Keratinocyte (primary cell): ENCODE data around the gene FXYD6. TPM values are rescaled to one million over a fixed set of nuclear protein-coding genes. Genes with fewer than 3 reads are reported as not detected.
A peak's percentile ranks its signal among the peaks of the same experiment; 100 is the strongest.

ENCODE experiments used
- DNase-seq: peaks from one replicate; pipeline ENCODE4 v3.0.0-alpha.2; 2011; ENCODE audit warnings: low read depth, missing footprints, low spot score
- FAIRE-seq: peaks from 2 replicates; lab custom pipeline; 2011; peaks lifted over from hg19 to GRCh38; lab: Jason Lieb, UNC
- H2AFZ ChIP-seq: 2 replicates; pipeline ENCODE4 v1.6.0; 2012; ENCODE audit warnings: low read length, control low read depth, inconsistent platforms; ENCODE audit not compliant: control insufficient read depth
- H3K27ac ChIP-seq: 2 replicates; pipeline ENCODE4 v1.5.1; 2011; ENCODE audit warnings: low read length; ENCODE audit not compliant: control insufficient read depth, insufficient read depth
- H3K27me3 ChIP-seq: 3 replicates; pipeline ENCODE4 v1.6.0; 2011; ENCODE audit warnings: low read length; ENCODE audit not compliant: control insufficient read depth, insufficient read depth; ENCODE audit errors: extremely low read depth
- H3K36me3 ChIP-seq, 2 experiments: 2 replicates in 1 of 2; 3 replicates in 1 of 2; pipeline ENCODE4 v1.5.1; 2011; ENCODE audit warnings: low read length in 2 of 2, mild to moderate bottlenecking in 1 of 2; ENCODE audit not compliant: control insufficient read depth in 2 of 2, insufficient read depth in 2 of 2; ENCODE audit errors: extremely low read depth in 1 of 2
- H3K4me1 ChIP-seq: 3 replicates; pipeline ENCODE4 v1.5.1; 2011; ENCODE audit warnings: low read length; ENCODE audit not compliant: control insufficient read depth, insufficient read depth; ENCODE audit errors: extremely low read depth
- H3K4me2 ChIP-seq: 3 replicates; pipeline ENCODE4 v1.6.0; 2011; ENCODE audit warnings: low read depth, low read length; ENCODE audit not compliant: control insufficient read depth, insufficient read depth; ENCODE audit errors: extremely low read depth
- H3K4me3 ChIP-seq, 3 experiments: fragments of 200-600 bp in 1 of 3; sonication (generic) in 1 of 3; 2 replicates in 2 of 3; 3 replicates in 1 of 3; pipeline ENCODE4 v1.5.1; 2011 to 2016; ENCODE audit warnings: low read length in 3 of 3, mild to moderate bottlenecking in 3 of 3, control low read depth in 2 of 3, inconsistent platforms in 1 of 3, low read depth in 1 of 3, mixed read lengths in 1 of 3, mixed run types in 1 of 3, moderate library complexity in 1 of 3; ENCODE audit not compliant: control insufficient read depth in 2 of 3, insufficient read depth in 2 of 3; ENCODE audit errors: extremely low read depth in 1 of 3
- H3K79me2 ChIP-seq: 2 replicates; pipeline ENCODE4 v1.6.0; 2012; ENCODE audit warnings: low read length; ENCODE audit not compliant: control insufficient read depth, insufficient read depth
- H3K9ac ChIP-seq: 3 replicates; pipeline ENCODE4 v1.6.0; 2011; ENCODE audit warnings: low read length; ENCODE audit not compliant: control insufficient read depth, insufficient read depth; ENCODE audit errors: extremely low read depth
- H3K9me1 ChIP-seq: 3 replicates; pipeline ENCODE4 v1.6.0; 2011; ENCODE audit warnings: low read length; ENCODE audit not compliant: control insufficient read depth, insufficient read depth; ENCODE audit errors: extremely low read depth
- H3K9me3 ChIP-seq: 2 replicates; pipeline ENCODE4 v1.5.1; 2012; ENCODE audit warnings: low read depth, low read length; ENCODE audit not compliant: control insufficient read depth
- H4K20me1 ChIP-seq: 3 replicates; pipeline ENCODE4 v1.6.0; 2011; ENCODE audit warnings: low read length; ENCODE audit not compliant: control insufficient read depth, insufficient read depth; ENCODE audit errors: extremely low read depth
- CTCF ChIP-seq, 3 experiments: IDR thresholded peaks in 1 of 3; conservative IDR thresholded peaks in 1 of 3; optimal IDR thresholded peaks in 1 of 3; 2 replicates in 2 of 3; 3 replicates in 1 of 3; pipeline versions ENCODE3 to v1.5.1; 2011; ENCODE audit warnings: low read length in 3 of 3, mild to moderate bottlenecking in 3 of 3, moderate library complexity in 2 of 3, control low read depth in 1 of 3, inconsistent platforms in 1 of 3; ENCODE audit not compliant: insufficient read depth in 2 of 3; ENCODE audit errors: extremely low read depth in 1 of 3
- EZH2 ChIP-seq: IDR thresholded peaks from one replicate; pipeline ENCODE4 v1.6.1; 2012; ENCODE audit warnings: inconsistent platforms, mild to moderate bottlenecking, low read length, moderate library complexity
- dilution Hi-C: fragments of 300-500 bp; cut with MboI; formaldehyde crosslinking; loops from one replicate; pipeline ENCODE4 v1.7.0; 2020; ENCODE audit warnings: low sequenced_read_pairs; ENCODE audit not compliant: extremely low pct_ligation_motif_present
- polyA plus RNA-seq, 5 experiments: library from polyadenylated mRNA; depleted of rRNA in 3 of 5; stranded (reverse) in 3 of 5; stranded (forward) in 1 of 5; unstranded in 1 of 5; fragments of >200 nt; gene quantifications; 1 replicate in 1 of 5; 2 replicates in 3 of 5; 3 replicates in 1 of 5; pipeline versions ENCODE4 v1.2.1 to v1.2.3, GENCODE V29; 2011 to 2012; ENCODE audit warnings: missing spikeins in 2 of 5, low read depth in 1 of 5, low replicate concordance in 1 of 5

FXYD6 gene
- polyA plus RNA-seq, 1 donor (not counting 4 experiments of a cell fraction or from before 2014, with no cell fraction given), result not detected

- Histone ChIP-seq H3K4me3 (no peak overlapping the region), H3K27me3 (no peaks in the 10 kb centered on the region), H3K79me2 (no peaks in the 10 kb centered on the region), H3K9me1 (no peaks in the 10 kb centered on the region), H3K36me3 (no peaks in the 10 kb centered on the region), H3K4me1 (peaks cover 14% of the 10 kb centered on the region), H3K9ac (peak overlapping the region; percentile 26), H2AFZ (peak overlapping the region; percentile 58), H4K20me1 (no peaks in the 10 kb centered on the region), H3K9me3 (no peaks in the 10 kb centered on the region), H3K27ac (peak overlapping the region; percentile 61), H3K4me2 (peak overlapping the region; percentile 48)
- no peak for DNase-seq
- peak; percentile 79 for FAIRE-seq
- dilution Hi-C loops, result loop anchor here (25.0 kb wide), 1 partner anchor 380 kb away; no protein-coding TSS in a partner anchor
- TF ChIP-seq CTCF (optimal IDR thresholded peaks at IDR 0.05 in 1 of 3, IDR thresholded peaks at IDR 0.05 in 1 of 3, conservative IDR thresholded peaks at IDR 0.05 in 1 of 3; ENCODE audit: extremely low read depth in 1 of 3, insufficient read depth in 2 of 3, low read length in 3 of 3), result peak; percentile 93 to 100 (median 99)
- no peak for TF ChIP-seq EZH2
Measured at GRCh38 chr11:117817368-117818040, 59.0 kb downstream of the FXYD6 start.

DNA sequence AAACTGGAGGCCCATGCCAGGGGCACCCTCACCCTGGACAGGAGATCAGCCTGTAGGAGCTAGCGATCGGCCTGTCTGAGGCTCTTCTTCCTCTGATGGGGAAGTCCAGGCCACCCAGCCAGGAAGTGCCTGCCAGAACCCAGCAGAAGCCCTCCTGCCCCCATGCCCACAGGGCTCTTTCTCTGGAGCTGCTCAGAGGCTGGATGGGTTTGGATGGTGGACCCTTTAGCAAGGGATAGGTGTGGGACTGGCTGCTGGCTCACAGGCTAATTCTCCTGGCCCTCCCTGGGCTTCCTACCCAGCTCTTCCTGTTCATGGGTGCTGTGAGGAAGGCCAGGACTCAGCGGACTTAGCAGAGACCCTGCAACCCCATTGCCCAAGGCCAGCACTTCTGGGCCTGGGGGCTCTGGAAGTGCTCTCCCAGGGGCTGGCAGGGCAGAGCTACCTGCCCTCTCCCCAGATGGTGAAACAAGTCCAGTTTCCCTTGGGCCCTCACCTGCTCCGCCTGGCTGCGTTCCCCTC, 59.6 kb downstream of the FXYD6 start:
- Histone ChIP-seq H3K79me2 (no peaks in the 10 kb centered on the region), H3K9ac (no peak overlapping the region), H3K4me1 (peaks cover 14% of the 10 kb centered on the region), H3K4me2 (no peak overlapping the region), H3K27ac (no peak overlapping the region), H4K20me1 (no peaks in the 10 kb centered on the region), H3K9me3 (no peaks in the 10 kb centered on the region), H3K36me3 (no peaks in the 10 kb centered on the region), H3K27me3 (no peaks in the 10 kb centered on the region), H3K4me3 (no peak overlapping the region), H2AFZ (no peak overlapping the region), H3K9me1 (no peaks in the 10 kb centered on the region)
- DNase-seq, result no peak
- FAIRE-seq, result no peak
- dilution Hi-C loops, result loop anchor here (25.0 kb wide), 1 partner anchor 380 kb away; no protein-coding TSS in a partner anchor
- TF ChIP-seq CTCF (optimal IDR thresholded peaks at IDR 0.05 in 1 of 3, IDR thresholded peaks at IDR 0.05 in 1 of 3, conservative IDR thresholded peaks at IDR 0.05 in 1 of 3; ENCODE audit: extremely low read depth in 1 of 3, insufficient read depth in 2 of 3, low read length in 3 of 3), result no peak
- no peak for TF ChIP-seq EZH2
